HUES64 (cell line): ENCODE data around the gene TM4SF20.
"Not testable (repeated sequence)": the region's sequence is repeated elsewhere in the genome, so short reads cannot be mapped to it uniquely, and the experiment has no call there.

Source experiments
- H3K27ac ChIP-seq: 2 replicates; pipeline ENCODE4 v1.7.0; 2013; ENCODE audit warnings: low read depth, low read length, inconsistent platforms
- H3K27me3 ChIP-seq: 2 replicates; pipeline ENCODE4 v1.6.1; 2013; ENCODE audit warnings: mild to moderate bottlenecking, low read length; ENCODE audit not compliant: insufficient read depth
- H3K36me3 ChIP-seq: 2 replicates; pipeline ENCODE4 v1.6.1; 2013; ENCODE audit warnings: mild to moderate bottlenecking, low read length; ENCODE audit not compliant: insufficient read depth
- H3K4me1 ChIP-seq: 2 replicates; pipeline ENCODE4 v1.6.1; 2013; ENCODE audit warnings: mild to moderate bottlenecking, low read length, moderate library complexity; ENCODE audit not compliant: insufficient read depth
- H3K4me3 ChIP-seq: 2 replicates; pipeline ENCODE4 v1.5.1; 2013; ENCODE audit warnings: mild to moderate bottlenecking, low read length, moderate library complexity
- H3K9ac ChIP-seq: 2 replicates; pipeline ENCODE4 v1.6.1; 2013; ENCODE audit warnings: mild to moderate bottlenecking, low read depth, low read length
- H3K9me3 ChIP-seq: 2 replicates; pipeline ENCODE4 v1.6.1; 2013; ENCODE audit warnings: low read depth, low read length; ENCODE audit not compliant: insufficient read depth
- WGBS: fragments of 150-250, 120-280 bp; methylation state at CpG from one replicate; pipeline ENCODE4 v1.1.7; 2013; ENCODE audit warnings: missing lambda C conversion rate; 5-methylcytosine and 5-hydroxymethylcytosine counted together

The TM4SF20 gene

DNA sequence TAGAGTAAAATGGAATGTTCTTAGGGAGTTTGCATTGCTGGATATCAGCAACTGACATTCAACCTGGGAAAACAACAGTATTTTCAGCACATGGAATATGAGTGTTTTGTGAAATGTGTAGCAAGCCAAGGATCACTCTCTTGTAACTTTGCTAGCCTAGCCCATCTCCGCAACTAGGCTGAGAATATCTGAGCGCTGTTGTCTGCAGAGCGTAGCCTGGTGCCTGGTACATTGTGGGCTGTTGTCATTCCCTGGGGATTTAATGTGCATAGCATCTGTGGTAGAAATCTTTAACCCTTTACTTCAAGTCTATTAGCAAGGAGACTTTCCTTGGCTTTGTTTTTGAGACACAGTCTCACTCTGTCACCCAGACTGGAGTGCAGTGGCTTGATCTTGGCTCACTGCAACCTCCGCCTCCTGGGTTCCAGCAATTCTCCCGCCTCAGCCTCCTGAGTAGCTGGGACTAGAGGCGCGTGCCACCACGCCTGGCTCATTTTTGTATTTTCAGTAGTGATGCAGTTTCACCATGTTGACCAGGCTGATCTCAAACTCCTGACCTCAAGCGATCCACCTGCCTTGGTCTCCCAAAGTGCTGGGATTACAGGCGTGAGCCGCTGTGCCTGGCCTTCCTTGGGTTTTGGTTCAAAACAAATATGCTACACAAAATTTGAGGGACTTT, 14.4 kb downstream of the TM4SF20 start:
- 92% methylated on average over 11 of the region's 11 CpGs for WGBS
- not testable (repeated sequence) for H3K9me3 ChIP-seq, H3K27me3 ChIP-seq, H3K4me3 ChIP-seq, H3K9ac ChIP-seq, H3K4me1 ChIP-seq, H3K27ac ChIP-seq
- peaks cover 10% of the 10 kb centered on the region; the same call in 1 of the 2 replicates for H3K36me3 ChIP-seq

DNA sequence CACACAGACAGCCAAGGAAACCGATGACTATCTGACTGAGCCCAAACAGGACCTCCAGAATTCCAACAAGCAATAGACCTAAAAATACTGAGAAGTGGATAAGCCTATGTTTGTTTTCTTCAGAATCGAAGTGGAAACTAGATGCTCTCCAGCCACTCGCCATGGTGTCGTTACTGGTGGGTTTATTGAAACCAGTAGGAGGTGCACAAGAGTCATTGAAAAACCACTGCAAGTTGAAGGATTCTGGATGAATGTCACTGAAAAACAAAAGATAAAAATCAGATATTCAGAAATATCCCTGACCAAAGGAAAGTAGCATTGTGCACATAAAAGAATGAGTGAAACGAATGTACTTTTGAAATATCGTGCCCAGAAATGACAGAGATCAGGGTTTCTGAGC, 15.3 kb downstream of the TM4SF20 start:
- Histone ChIP-seq H3K27ac (no peak overlapping the region), H3K9me3 (no peaks in the 10 kb centered on the region), H3K9ac (no peak overlapping the region), H3K36me3 (peaks cover 19% of the 10 kb centered on the region), H3K4me1 (no peaks in the 10 kb centered on the region), H3K27me3 (no peaks in the 10 kb centered on the region), H3K4me3 (no peak overlapping the region)
- 86% methylated on average over 6 of the region's 6 CpGs for WGBS

DNA sequence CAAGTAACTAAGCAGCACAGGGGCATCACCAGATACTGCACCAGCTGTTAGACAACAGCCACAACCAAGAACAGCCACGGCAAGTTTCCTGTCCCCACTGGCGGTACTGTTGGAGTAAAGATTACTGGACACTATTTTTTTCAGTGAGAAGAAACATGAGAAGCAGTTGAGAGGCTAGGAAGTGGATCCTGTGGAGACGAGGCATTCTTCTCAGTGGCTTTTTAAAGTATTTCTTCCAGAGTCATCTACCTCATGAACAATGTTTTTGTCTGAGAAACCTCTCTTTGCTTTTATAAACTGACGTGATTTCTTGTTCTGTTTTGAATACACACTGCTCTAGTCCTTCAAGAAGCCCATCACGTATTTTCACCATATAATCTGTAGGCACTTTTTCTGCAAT, 18.8 kb downstream of the TM4SF20 start:
- Histone ChIP-seq H3K27ac (no peak overlapping the region), H3K27me3 (no peaks in the 10 kb centered on the region), H3K36me3 (peaks cover 52% of the 10 kb centered on the region), H3K4me1 (no peaks in the 10 kb centered on the region), H3K9ac (no peak overlapping the region), H3K4me3 (no peak overlapping the region), H3K9me3 (no peaks in the 10 kb centered on the region)
- 87% methylated on average over 5 of the region's 5 CpGs for WGBS

DNA sequence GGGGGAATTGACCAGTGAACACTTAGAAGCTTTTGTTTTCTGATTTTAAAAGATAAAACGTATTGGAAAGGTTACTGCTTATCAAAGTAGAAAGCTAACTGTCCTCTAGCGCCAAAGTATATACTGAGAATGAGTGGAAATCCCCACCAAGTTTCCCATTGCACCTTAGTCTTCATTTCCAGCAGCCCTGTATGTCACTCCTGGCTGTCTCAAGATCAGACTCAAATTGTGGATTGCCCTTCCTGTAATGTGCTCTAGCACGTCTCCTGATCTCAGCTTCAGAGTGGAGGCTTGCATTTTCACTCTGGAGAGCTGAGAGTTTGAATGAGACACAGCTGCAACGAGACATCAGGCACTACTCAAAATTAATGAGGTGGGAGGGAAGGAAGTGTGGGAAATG, 27.5 kb downstream of the TM4SF20 start:
- H3K36me3 ChIP-seq: peaks cover 55% of the 10 kb centered on the region
- WGBS: 86% methylated on average over 4 of the region's 4 CpGs

DNA sequence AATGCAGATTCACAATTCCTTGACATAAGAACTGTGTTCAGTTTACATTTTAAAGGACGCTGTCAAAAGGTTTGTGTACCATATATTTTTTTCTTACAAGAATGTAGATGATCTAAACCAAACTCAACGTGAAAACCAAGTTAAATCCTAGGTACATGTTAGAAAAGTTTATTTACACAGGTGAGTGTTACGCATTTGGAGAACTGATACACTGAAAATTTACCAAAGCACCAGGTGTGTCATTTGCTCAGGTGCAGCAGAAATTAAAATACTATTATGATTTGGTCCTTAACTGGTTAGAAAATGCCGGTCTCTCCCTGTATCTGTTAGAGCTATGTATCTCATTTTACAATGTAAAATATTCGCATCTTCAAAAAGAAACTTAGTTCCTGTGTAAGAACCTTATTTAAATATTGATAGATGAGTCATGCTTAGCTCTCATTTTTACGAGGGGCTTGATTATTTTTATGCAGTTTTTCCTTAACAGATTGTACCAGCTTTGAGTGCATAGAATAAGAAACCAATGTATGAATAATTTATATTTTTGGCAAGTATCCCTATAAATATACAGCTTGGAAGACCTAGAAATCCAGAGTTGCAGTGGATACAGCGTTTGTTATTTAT, 29.0 kb downstream of the TM4SF20 start:
- no peaks in the 10 kb centered on the region for H3K9me3 ChIP-seq
- no peak overlapping the region for H3K4me3 ChIP-seq
- H3K27ac ChIP-seq: no peak overlapping the region
- WGBS: 99% methylated on average over 5 of the region's 7 CpGs
- H3K27me3 ChIP-seq: no peaks in the 10 kb centered on the region
- peaks cover 52% of the 10 kb centered on the region for H3K36me3 ChIP-seq
- H3K4me1 ChIP-seq: no peaks in the 10 kb centered on the region
- H3K9ac ChIP-seq: no peak overlapping the region

More for the DNA sequence above, 27.5 kb downstream of the TM4SF20 start:
- H3K4me3 ChIP-seq: no peak overlapping the region
- H3K27me3 ChIP-seq: no peaks in the 10 kb centered on the region
- no peak overlapping the region for H3K27ac ChIP-seq
- no peaks in the 10 kb centered on the region for H3K9me3 ChIP-seq
- no peak overlapping the region for H3K9ac ChIP-seq
- no peaks in the 10 kb centered on the region for H3K4me1 ChIP-seq

DNA sequence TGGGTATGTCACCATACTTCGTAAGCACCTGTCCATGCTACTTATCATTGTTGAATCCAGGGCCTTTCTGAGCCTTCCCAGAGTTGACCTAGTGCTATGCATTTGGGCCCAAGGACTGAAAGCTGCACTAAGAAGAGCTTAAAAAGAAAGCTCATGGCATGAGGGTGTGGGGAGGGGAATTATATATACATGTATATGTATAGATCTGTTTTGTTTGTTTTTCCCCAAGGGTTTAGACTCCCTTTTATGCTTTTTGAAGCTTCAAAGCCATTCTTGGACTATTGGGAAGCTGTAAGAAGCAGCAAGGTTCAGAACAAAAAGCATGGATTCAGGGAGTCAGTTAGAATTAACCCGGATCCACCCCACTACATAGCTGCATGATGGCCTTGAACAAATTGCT, 30.8 kb downstream of the TM4SF20 start:
- WGBS: 92% methylated on average over 2 of the region's 2 CpGs
- peaks cover 54% of the 10 kb centered on the region for H3K36me3 ChIP-seq
- H3K27ac ChIP-seq: no peak overlapping the region
- no peak overlapping the region for H3K9ac ChIP-seq
- no peaks in the 10 kb centered on the region for H3K9me3 ChIP-seq
- H3K4me3 ChIP-seq: no peak overlapping the region
- no peaks in the 10 kb centered on the region for H3K27me3 ChIP-seq
- no peaks in the 10 kb centered on the region for H3K4me1 ChIP-seq

DNA sequence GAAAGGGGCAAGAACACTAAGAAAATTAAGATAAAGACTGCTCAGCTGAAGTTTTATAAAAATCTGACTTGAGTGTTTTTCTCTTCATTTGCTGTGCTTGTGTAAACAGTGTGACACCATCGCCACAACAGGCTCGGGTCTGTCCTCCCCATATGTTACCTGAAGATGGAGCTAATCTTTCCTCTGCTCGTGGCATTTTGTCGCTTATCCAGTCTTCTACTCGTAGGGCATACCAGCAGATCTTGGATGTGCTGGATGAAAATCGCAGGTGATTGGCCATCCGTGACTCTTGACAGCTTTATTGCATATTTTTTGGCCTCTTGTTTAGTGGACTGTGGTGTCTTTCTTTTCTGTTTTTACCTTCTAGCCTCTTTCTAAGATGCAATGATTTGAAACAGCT, 32.0 kb downstream of the TM4SF20 start:
- 85% methylated on average over 7 of the region's 7 CpGs for WGBS
- Histone ChIP-seq H3K27ac (no peak overlapping the region), H3K27me3 (no peaks in the 10 kb centered on the region), H3K9me3 (no peaks in the 10 kb centered on the region), H3K9ac (no peak overlapping the region), H3K36me3 (peaks cover 57% of the 10 kb centered on the region), H3K4me1 (no peaks in the 10 kb centered on the region), H3K4me3 (no peak overlapping the region)

DNA sequence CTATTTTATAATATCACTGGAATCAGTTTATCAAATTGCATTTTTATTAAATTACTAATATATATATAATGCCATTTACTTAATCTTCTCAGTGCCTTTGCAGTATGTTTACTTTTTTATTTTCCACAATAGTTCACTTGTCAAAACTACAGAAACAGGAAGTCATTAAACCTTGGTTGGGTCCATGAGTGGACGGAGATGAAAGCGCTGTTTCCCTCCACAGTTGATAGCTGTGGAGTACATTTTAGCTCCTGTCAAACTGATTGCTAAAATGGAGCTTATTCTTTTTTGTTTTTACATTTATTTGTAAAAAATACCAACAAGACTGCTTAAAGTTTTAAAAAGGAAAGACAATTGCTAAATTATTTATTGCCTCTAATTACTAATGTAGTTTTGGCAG, 34.9 kb downstream of the TM4SF20 start:
- Histone ChIP-seq H3K9me3 (no peaks in the 10 kb centered on the region), H3K27ac (no peak overlapping the region), H3K4me1 (no peaks in the 10 kb centered on the region), H3K9ac (no peak overlapping the region), H3K36me3 (peaks cover 69% of the 10 kb centered on the region), H3K27me3 (no peaks in the 10 kb centered on the region), H3K4me3 (no peak overlapping the region)
- 91% methylated on average over 2 of the region's 2 CpGs for WGBS

DNA sequence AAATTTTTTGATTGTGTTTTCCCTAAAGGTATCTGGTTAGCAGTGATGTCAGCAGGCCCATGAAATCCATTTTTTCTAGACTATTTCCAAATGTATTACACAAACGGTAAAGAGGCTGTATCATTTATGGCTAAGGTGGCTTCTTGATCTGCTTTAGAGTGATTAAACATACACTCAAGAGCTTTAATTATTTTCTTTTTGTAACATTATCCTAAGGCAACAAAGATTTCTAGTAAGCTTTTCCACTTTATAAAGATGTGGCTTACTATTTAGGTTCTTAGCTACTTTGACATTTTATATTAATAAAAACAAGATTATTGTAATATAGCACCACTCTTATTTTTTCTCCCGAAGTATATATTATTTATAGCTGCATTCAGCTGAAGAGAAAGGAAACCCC, 37.6 kb downstream of the TM4SF20 start:
- no peaks in the 10 kb centered on the region for H3K4me1 ChIP-seq
- no peak overlapping the region for H3K27ac ChIP-seq
- WGBS: no CpG with 5 or more reads among the region's 2 CpGs
- peaks cover 66% of the 10 kb centered on the region for H3K36me3 ChIP-seq
- no peaks in the 10 kb centered on the region for H3K9me3 ChIP-seq
- no peak overlapping the region for H3K9ac ChIP-seq
- H3K27me3 ChIP-seq: no peaks in the 10 kb centered on the region
- H3K4me3 ChIP-seq: no peak overlapping the region

DNA sequence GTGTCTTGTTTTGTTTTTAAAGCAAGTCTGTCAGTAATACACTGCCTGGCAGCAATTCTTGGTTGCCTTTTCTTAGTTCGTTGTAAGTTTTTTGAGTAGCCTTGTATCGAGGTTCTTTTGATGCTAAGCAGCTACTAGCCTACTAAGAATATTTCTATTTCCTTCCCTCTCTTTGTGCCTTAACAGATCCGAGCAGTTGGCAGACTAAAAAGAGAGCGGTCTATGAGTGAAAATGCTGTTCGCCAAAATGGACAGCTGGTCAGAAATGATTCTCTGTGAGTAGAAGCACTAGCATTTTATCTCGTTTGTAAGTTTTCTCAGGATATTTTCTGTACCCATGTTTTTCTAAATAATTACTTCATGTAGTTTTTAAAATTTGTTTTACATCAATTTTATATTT, 39.0 kb downstream of the TM4SF20 start:
- 86% methylated on average over 6 of the region's 6 CpGs for WGBS
- Histone ChIP-seq H3K4me3 (no peak overlapping the region), H3K4me1 (no peaks in the 10 kb centered on the region), H3K27ac (no peak overlapping the region), H3K36me3 (peaks cover 69% of the 10 kb centered on the region), H3K9me3 (no peaks in the 10 kb centered on the region), H3K27me3 (no peaks in the 10 kb centered on the region), H3K9ac (no peak overlapping the region)

DNA sequence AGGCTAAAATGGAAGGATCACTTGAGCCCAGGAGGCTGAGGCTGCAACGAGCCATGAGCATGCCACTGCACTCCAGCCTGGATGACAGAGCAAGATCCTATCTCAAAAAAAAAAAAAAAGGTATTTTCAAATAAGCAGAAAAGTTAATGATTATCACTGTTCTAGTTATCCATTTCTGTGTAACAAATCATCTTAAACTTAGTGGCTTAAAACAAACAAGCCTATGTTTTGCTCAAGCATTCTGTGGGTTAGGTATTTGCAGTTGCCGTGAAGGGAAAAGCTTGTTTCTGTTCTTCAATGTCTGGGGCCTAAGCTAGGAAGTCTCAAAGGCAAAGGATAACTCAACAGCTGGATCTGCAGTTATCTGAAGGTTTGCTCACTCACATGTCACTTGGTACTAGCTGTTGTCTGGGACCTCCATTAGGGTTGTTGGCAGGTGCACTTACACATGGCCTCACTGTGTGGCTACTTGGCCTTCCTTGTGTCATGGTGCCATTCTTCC, 40.0 kb downstream of the TM4SF20 start:
- Histone ChIP-seq H3K4me1 (no peaks in the 10 kb centered on the region), H3K4me3 (no peak overlapping the region), H3K27me3 (no peaks in the 10 kb centered on the region), H3K9me3 (no peaks in the 10 kb centered on the region), H3K9ac (no peak overlapping the region), H3K36me3 (peaks cover 76% of the 10 kb centered on the region), H3K27ac (no peak overlapping the region)
- 96% methylated on average over 2 of the region's 2 CpGs for WGBS
